Thymus (tissue), 11 donors: Measurements from ENCODE around the gene ATP10B. TPM values are rescaled to one million over a fixed set of nuclear protein-coding genes. Genes with fewer than 3 reads are reported as not detected.
"Not testable (repeated sequence)": the region's sequence is repeated elsewhere in the genome, so short reads cannot be mapped to it uniquely, and the experiment has no call there.

Experiments
- DNase-seq, 9 donors: peaks; one replicate each; pipeline ENCODE4 v3.0.0-alpha.2; 2013; ENCODE audit warnings: low spot score in 9 of 9, low read depth in 6 of 9, missing footprints in 1 of 9
- H3K27ac ChIP-seq, 2 donors: one replicate each; pipeline ENCODE4 v1.5.1; 2013; ENCODE audit warnings: control low read depth in 1 of 2, low read depth in 1 of 2, low read length in 1 of 2, mild to moderate bottlenecking in 1 of 2, moderate library complexity in 1 of 2
- H3K27me3 ChIP-seq, 2 donors: one replicate each; pipeline ENCODE4 v1.5.1; 2013; ENCODE audit warnings: low read length in 1 of 2; ENCODE audit not compliant: control insufficient read depth in 2 of 2, insufficient read depth in 1 of 2
- H3K36me3 ChIP-seq, 2 donors: one replicate each; pipeline ENCODE4 v1.5.1; 2013; ENCODE audit warnings: low read length in 1 of 2, mild to moderate bottlenecking in 1 of 2, moderate library complexity in 1 of 2; ENCODE audit not compliant: control insufficient read depth in 2 of 2, insufficient read depth in 2 of 2
- H3K4me1 ChIP-seq, 2 donors: one replicate each; pipeline ENCODE4 v1.5.1; 2013; ENCODE audit warnings: low read length in 2 of 2; ENCODE audit not compliant: control insufficient read depth in 2 of 2, insufficient read depth in 2 of 2
- H3K4me3 ChIP-seq, 2 donors: one replicate each; pipeline ENCODE4 v1.5.1; 2013; ENCODE audit warnings: low read length in 2 of 2, control low read depth in 1 of 2, mild to moderate bottlenecking in 1 of 2
- H3K9me3 ChIP-seq, 2 donors: one replicate each; pipeline ENCODE4 v1.5.1; 2013; ENCODE audit warnings: low read length in 1 of 2, mild to moderate bottlenecking in 1 of 2; ENCODE audit not compliant: control insufficient read depth in 2 of 2, insufficient read depth in 1 of 2
- WGBS: extraction: QIAGEN DNeasy Blood & Tissue Kit; methylation state at CpG from one replicate; pipeline ENCODE4 v1.1.7; 2013; 5-methylcytosine and 5-hydroxymethylcytosine counted together
- polyA plus RNA-seq: library from polyadenylated mRNA; stranded (reverse); fragments of 200-250 nt; gene quantifications from one replicate; pipeline ENCODE4 v1.2.3, GENCODE V29; 2013
- total RNA-seq: library from RNA; stranded (reverse); fragments of 120-200 nt; gene quantifications from one replicate; pipeline ENCODE4 v1.2.4, GENCODE V29; 2013
- donor health status: healthy.

Gene ATP10B
- total and polyA plus RNA-seq, 2 donors, result 2.6 to 10.1 TPM

GRCh38 chr5:160833806-160834205, 18.2 kb downstream of the ATP10B start:
- Histone ChIP-seq H3K4me1 (no peaks in the 10 kb centered on the region), H3K27me3 (no peaks in the 10 kb centered on the region), H3K4me3 (no peak overlapping the region), H3K9me3 (no peaks in the 10 kb centered on the region), H3K36me3 (no peaks in the 10 kb centered on the region), H3K27ac (no peak overlapping the region)
- DNase-seq, result no peak
- 97% methylated on average over 2 of the region's 2 CpGs for WGBS

GRCh38 chr5:160831801-160832200, 20.2 kb downstream of the ATP10B start:
- 72% methylated on average over 1 of the region's 1 CpG for WGBS
- H3K27ac ChIP-seq, result no peak overlapping the region
- no peaks in the 10 kb centered on the region for H3K27me3 ChIP-seq
- no peak overlapping the region for H3K4me3 ChIP-seq
- no peaks in the 10 kb centered on the region for H3K9me3 ChIP-seq
- no peaks in the 10 kb centered on the region for H3K4me1 ChIP-seq
- no peak for DNase-seq
- no peaks in the 10 kb centered on the region for H3K36me3 ChIP-seq

- no peak for DNase-seq
- Histone ChIP-seq H3K4me1 (no peaks in the 10 kb centered on the region), H3K4me3 (no peak overlapping the region), H3K36me3 (no peaks in the 10 kb centered on the region), H3K9me3 (no peaks in the 10 kb centered on the region), H3K27me3 (no peaks in the 10 kb centered on the region), H3K27ac (no peak overlapping the region)
- WGBS, result 93% methylated on average over 3 of the region's 3 CpGs
These were observed 27.6 kb downstream of the ATP10B start for GRCh38 chr5:160824301-160825001.

- 98% methylated on average over 12 of the region's 12 CpGs for WGBS
- not testable (repeated sequence) for H3K36me3 ChIP-seq, H3K4me3 ChIP-seq, H3K4me1 ChIP-seq, H3K27me3 ChIP-seq, H3K9me3 ChIP-seq, DNase-seq, H3K27ac ChIP-seq
These were observed 39.0 kb downstream of the ATP10B start for GRCh38 chr5:160812996-160813395.

- 97% methylated on average over 6 of the region's 6 CpGs for WGBS
- no peaks in the 10 kb centered on the region for H3K27me3 ChIP-seq
These were observed 46.6 kb downstream of the ATP10B start for GRCh38 chr5:160805376-160805775.

GRCh38 chr5:160802592-160802991, 49.4 kb downstream of the ATP10B start:
- H3K36me3 ChIP-seq, result no peaks in the 10 kb centered on the region
- H3K4me1 ChIP-seq, result no peaks in the 10 kb centered on the region
- no peak overlapping the region for H3K4me3 ChIP-seq
- DNase-seq, result no peak
- no peaks in the 10 kb centered on the region for H3K9me3 ChIP-seq
- H3K27ac ChIP-seq, result no peak overlapping the region
- 85% methylated on average over 2 of the region's 2 CpGs for WGBS
- no peaks in the 10 kb centered on the region for H3K27me3 ChIP-seq

More at GRCh38 chr5:160805376-160805775, 46.6 kb downstream of the ATP10B start:
- Histone ChIP-seq H3K27ac (no peak overlapping the region), H3K4me3 (no peak overlapping the region), H3K36me3 (no peaks in the 10 kb centered on the region), H3K9me3 (no peaks in the 10 kb centered on the region), H3K4me1 (no peaks in the 10 kb centered on the region)
- DNase-seq, result no peak

- DNase-seq, result no peak
- Histone ChIP-seq H3K4me1 (no peaks in the 10 kb centered on the region), H3K27ac (no peak overlapping the region), H3K4me3 (no peak overlapping the region), H3K36me3 (no peaks in the 10 kb centered on the region), H3K9me3 (no peaks in the 10 kb centered on the region), H3K27me3 (no peaks in the 10 kb centered on the region)
- 90% methylated on average over 4 of the region's 4 CpGs for WGBS
These were observed 51.4 kb downstream of the ATP10B start for GRCh38 chr5:160800375-160801275.

GRCh38 chr5:160799184-160799583, 52.8 kb downstream of the ATP10B start:
- Histone ChIP-seq H3K4me3 (no peak overlapping the region), H3K27me3 (no peaks in the 10 kb centered on the region), H3K9me3 (no peaks in the 10 kb centered on the region), H3K36me3 (no peaks in the 10 kb centered on the region), H3K4me1 (no peaks in the 10 kb centered on the region), H3K27ac (no peak overlapping the region)
- no peak for DNase-seq
- 28% methylated on average over 4 of the region's 4 CpGs for WGBS

GRCh38 chr5:160797020-160797419, 55.0 kb downstream of the ATP10B start:
- Histone ChIP-seq H3K27me3 (no peaks in the 10 kb centered on the region), H3K4me3 (no peak overlapping the region), H3K36me3 (no peaks in the 10 kb centered on the region), H3K4me1 (no peaks in the 10 kb centered on the region), H3K27ac (no peak overlapping the region), H3K9me3 (no peaks in the 10 kb centered on the region)
- WGBS, result 96% methylated on average over 4 of the region's 4 CpGs
- no peak for DNase-seq
